K562 (cell line): Measurements from ENCODE around the gene AHI1. TPM values are rescaled to one million over a fixed set of nuclear protein-coding genes. Genes with fewer than 3 reads are reported as not detected.
A peak's percentile ranks its signal among the peaks of the same experiment; 100 is the strongest.

Source experiments
- ATAC-seq: fragments of 200-7000 bp; cut with Tn5 transposase; 3 replicates; pipeline ENCODE4 v1.9.1; 2020; ENCODE audit warnings: moderate library complexity
- BruUV-seq: library from RNA; stranded (reverse); fragments of 400-500 nt; replicated peaks from 2 replicates; lab custom pipeline; 2021; lab: Mats Ljungman, UMichigan
- CTCF ChIA-PET: fragments of 300-600 bp; formaldehyde crosslinking; extraction: SDS; loops from one replicate; lab custom pipeline; 2021; ENCODE audit warnings: low intra/inter-chr PET ratio; lab: Yijun Ruan, JAX
- POLR2A ChIA-PET: fragments of 300-600, 350-650 bp; sonication (Branson Sonifier 250); formaldehyde crosslinking; extraction: SDS; loops from one replicate; lab custom pipeline; 2021; ENCODE audit warnings: antibody characterized with exemption, inconsistent platforms; lab: Yijun Ruan, JAX
- DNase-seq, 4 experiments: peaks; one replicate each; pipeline versions ENCODE4 v3.0.0 to v3.0.0-alpha.2; 2011 to 2018; ENCODE audit warnings: low spot score in 3 of 4, mixed read lengths in 3 of 4; ENCODE audit errors: extremely low read depth in 1 of 4
- FAIRE-seq: peaks from 2 replicates; lab custom pipeline; 2011; peaks lifted over from hg19 to GRCh38; lab: Jason Lieb, UNC
- H2AFZ ChIP-seq: 2 replicates; pipeline ENCODE4 v1.6.0; 2011; ENCODE audit warnings: low read depth, low read length, control low read depth, inconsistent platforms
- H3K27ac ChIP-seq: fragments of 200-600 bp; 3 replicates; pipeline ENCODE4 v1.8.0; 2011; ENCODE audit warnings: low read depth, mild to moderate bottlenecking, control low read depth, inconsistent platforms, low read length, moderate library complexity, mixed read lengths; ENCODE audit errors: extremely low read depth
- H3K27me3 ChIP-seq, 2 experiments: fragments of 300-600 bp in 1 of 2; 2 replicates in 1 of 2; 3 replicates in 1 of 2; pipeline versions ENCODE4 v1.6.0 to v1.8.0; 2011; ENCODE audit warnings: inconsistent platforms in 2 of 2, low read length in 2 of 2, mild to moderate bottlenecking in 1 of 2, mixed read lengths in 1 of 2, moderate library complexity in 1 of 2; ENCODE audit not compliant: control insufficient read depth in 2 of 2, insufficient read depth in 2 of 2
- H3K36me3 ChIP-seq: fragments of 300-600 bp; 3 replicates; pipeline ENCODE4 v1.8.0; 2011; ENCODE audit warnings: mild to moderate bottlenecking, low read length, inconsistent platforms; ENCODE audit not compliant: control insufficient read depth, insufficient read depth
- H3K4me1 ChIP-seq, 2 experiments: fragments of 200-600 bp in 1 of 2; replicated peaks in 1 of 2; 2 replicates in 1 of 2; 3 replicates in 1 of 2; pipeline versions ENCODE4 v1.5.1 to v1.8.0; 2011; ENCODE audit warnings: inconsistent platforms in 2 of 2, low read length in 2 of 2, mild to moderate bottlenecking in 1 of 2, mixed read lengths in 1 of 2, moderate library complexity in 1 of 2; ENCODE audit not compliant: control insufficient read depth in 2 of 2, insufficient read depth in 2 of 2
- H3K4me2 ChIP-seq: 2 replicates; pipeline ENCODE4 v1.6.1; 2011; ENCODE audit warnings: low read length, control low read depth, inconsistent platforms, mixed read lengths; ENCODE audit not compliant: insufficient read depth
- H3K4me3 ChIP-seq: fragments of 200-600 bp; sonication (generic), shearing (Covaris generic); 2 replicates; pipeline ENCODE4 v1.5.1; 2016; ENCODE audit warnings: control low read depth, inconsistent platforms
- H3K79me2 ChIP-seq: fragments of 200-600 bp; 3 replicates; pipeline ENCODE4 v1.8.0; 2011; ENCODE audit warnings: low read length, inconsistent platforms; ENCODE audit not compliant: control insufficient read depth, insufficient read depth
- H3K9ac ChIP-seq, 2 experiments: 2 replicates each; pipeline versions ENCODE4 v1.6.0 to v1.6.1; 2011; ENCODE audit warnings: low read depth in 2 of 2, low read length in 2 of 2, control low read depth in 1 of 2, inconsistent platforms in 1 of 2, mild to moderate bottlenecking in 1 of 2, mixed read lengths in 1 of 2; ENCODE audit not compliant: insufficient read depth in 1 of 2
- H3K9me1 ChIP-seq: one replicate; pipeline ENCODE4 v1.6.0; 2011; ENCODE audit warnings: inconsistent platforms, mild to moderate bottlenecking, low read length, moderate library complexity; ENCODE audit not compliant: control insufficient read depth, insufficient read depth
- H3K9me3 ChIP-seq: replicated peaks from 2 replicates; pipeline ENCODE4 v1.5.1; 2011; ENCODE audit warnings: low read depth, low read length, inconsistent platforms; ENCODE audit not compliant: control insufficient read depth, insufficient read depth
- H4K20me1 ChIP-seq: replicated peaks from 2 replicates; pipeline ENCODE4 v1.6.1; 2011; ENCODE audit warnings: low read length, inconsistent platforms, mixed read lengths; ENCODE audit not compliant: control insufficient read depth, insufficient read depth
- AFF1 ChIP-seq, 2 experiments: fragments of 450-650 bp; IDR thresholded peaks; 2 replicates each; pipeline ENCODE4 v1.6.1; 2018; ENCODE audit warnings: mild to moderate bottlenecking in 2 of 2, low read depth in 1 of 2; ENCODE audit not compliant: partially characterized antibody in 2 of 2
- CEBPG ChIP-seq, 3 experiments: fragments of 200-800 bp in 1 of 3; sonication (Bioruptor generic) in 1 of 3; sonication (generic) in 1 of 3; formaldehyde crosslinking in 1 of 3; IDR thresholded peaks in 2 of 3; conservative IDR thresholded peaks in 1 of 3; 2 replicates each; pipeline versions ENCODE4 v1.6.1 to v1.8.0; 2016 to 2022; ENCODE audit warnings: missing compliant biosample characterization in 2 of 3, missing genetic modification characterization in 2 of 3, mild to moderate bottlenecking in 1 of 3, missing genetic modification reagents in 1 of 3
- ESRRB ChIP-seq: fragments of 250-450 bp; sonication (Bioruptor Pico); IDR thresholded peaks from 2 replicates; pipeline ENCODE4 v1.5.0; 2020; ENCODE audit warnings: mild to moderate bottlenecking, moderate library complexity, borderline replicate concordance
- ETS2 ChIP-seq: IDR thresholded peaks from 2 replicates; pipeline ENCODE4 v1.6.1; 2016; ENCODE audit warnings: borderline replicate concordance, missing genetic modification characterization, mild to moderate bottlenecking, moderate library complexity, missing compliant biosample characterization; ENCODE audit not compliant: poor library complexity, severe bottlenecking
- EWSR1 ChIP-seq: fragments of 450-650 bp; IDR thresholded peaks from 2 replicates; pipeline ENCODE4 v1.6.1; 2018; ENCODE audit warnings: borderline replicate concordance, mild to moderate bottlenecking, low read depth, moderate library complexity; ENCODE audit not compliant: partially characterized antibody
- HNRNPK ChIP-seq: fragments of 200-400 bp; formaldehyde crosslinking; IDR thresholded peaks from one replicate; pipeline ENCODE4 v1.6.1; 2018; ENCODE audit warnings: mild to moderate bottlenecking, low read depth, low read length; ENCODE audit not compliant: poor library complexity, severe bottlenecking
- MAFF ChIP-seq: IDR thresholded peaks from 2 replicates; pipeline ENCODE4 v1.6.1; 2012; ENCODE audit warnings: low read length, improper control_type of control experiment
- MBD2 ChIP-seq: sonication (generic); IDR thresholded peaks from 2 replicates; pipeline ENCODE4 v1.6.1; 2016; ENCODE audit warnings: low read depth, borderline replicate concordance
- NFIX ChIP-seq: fragments of 250-450 bp; sonication (Bioruptor Pico); IDR thresholded peaks from 2 replicates; pipeline ENCODE4 v1.4.0; 2020; ENCODE audit warnings: low read depth, mild to moderate bottlenecking, moderate library complexity
- RUNX1 ChIP-seq: sonication (generic); IDR thresholded peaks from 2 replicates; pipeline ENCODE4 v1.6.1; 2016; ENCODE audit warnings: antibody characterized with exemption, low read depth
- SFPQ ChIP-seq: fragments of 200-400 bp; formaldehyde crosslinking; IDR thresholded peaks from 2 replicates; pipeline ENCODE4 v1.6.1; 2017; ENCODE audit warnings: mild to moderate bottlenecking, low read depth, low read length, moderate library complexity
- ZKSCAN1 ChIP-seq: fragments of 150-350 bp; IDR thresholded peaks from 2 replicates; pipeline ENCODE4 v1.6.1; 2016; ENCODE audit warnings: low read depth, low read length
- ZNF197 ChIP-seq: fragments of 200-800 bp; sonication (Bioruptor generic); IDR thresholded peaks from 2 replicates; pipeline ENCODE4 v1.6.1; 2016; ENCODE audit warnings: low read depth, missing genetic modification characterization, missing compliant biosample characterization
- WGBS: fragments of 100-300 bp; shearing (Covaris generic); methylation state at CpG from one replicate; pipeline ENCODE4 v1.1.6; 2016; ENCODE audit warnings: low coverage, mixed read lengths; ENCODE audit not compliant: insufficient coverage; ENCODE audit errors: missing lambda C conversion rate; 5-methylcytosine and 5-hydroxymethylcytosine counted together
- in situ Hi-C: fragments of 300-500 bp; cut with MboI; formaldehyde crosslinking; loops from 4 replicates; pipeline ENCODE4 v1.15.0; 2018; ENCODE audit warnings: inconsistent platforms, mixed read lengths
- intact Hi-C: fragments of 100-400 bp; cut with micrococcal nuclease; formaldehyde crosslinking; loops from 2 replicates; pipeline ENCODE4 v1.14.2; 2022
- polyA plus RNA-seq, 8 experiments: library from polyadenylated mRNA; depleted of rRNA in 4 of 8; stranded (reverse) in 5 of 8; unstranded in 3 of 8; fragments of >200 nt; fragmentation: Nextera tagmentation in 2 of 8; fragmentation: Illumina TruSeq in 1 of 8; extraction: Ambion mirVana in 2 of 8; extraction: Trizol in 1 of 8; gene quantifications; 2 replicates each; pipeline versions ENCODE4 v1.2.1 to v1.2.3, GENCODE V29; 2011 to 2014; ENCODE audit warnings: inconsistent platforms in 1 of 8, missing spikeins in 1 of 8
- total RNA-seq, 7 experiments: library from RNA; depleted of rRNA in 6 of 7; stranded (reverse); fragments of >200 nt in 6 of 7; fragmentation: Illumina TruSeq in 2 of 7; extraction: Trizol in 2 of 7; gene quantifications; 2 replicates each; pipeline versions ENCODE4 v1.2.1 to v1.2.3, GENCODE V29; 2011 to 2021; ENCODE audit warnings: low replicate concordance in 1 of 7

The AHI1 gene
- total and polyA plus RNA-seq, 9 of the 15 experiments (the other 6 are each of a cell fraction or from before 2014, with no cell fraction given) = 24.7 to 54.9 (median 32.2) TPM

GRCh38 chr6:135323979-135324378, 173.6 kb downstream of the AHI1 start (continued):
- 0 out of 2 replicates have a peak, but pooled peaks have one; percentile 27 for TF ChIP-seq NFIX (CRISPR knock-in tag)
- TF ChIP-seq MAFF = no peak

- Histone ChIP-seq H3K27ac (peak overlapping the region; percentile 91), H2AFZ (no peak overlapping the region), H3K4me3 (no peak overlapping the region), H3K79me2 (no peaks in the 10 kb centered on the region; the same call in 2 of the 3 replicates), H3K9ac (peak overlapping the region in 1 of 2 experiments; percentile 70; a peak in 2 of 4 replicates), H3K9me3 (peaks cover 3% of the 10 kb centered on the region; the same call in 1 of the 2 replicates), H3K36me3 (peaks cover 13% of the 10 kb centered on the region; the same call in 2 of the 3 replicates), H3K4me1 (peaks cover 28 to 77% of the 10 kb centered on the region in 2 experiments), H4K20me1 (no peaks in the 10 kb centered on the region), H3K9me1 (no peaks in the 10 kb centered on the region), H3K27me3 (no peaks in the 10 kb centered on the region), H3K4me2 (peak overlapping the region; percentile 42)
- 1% methylated on average over 6 of the region's 6 CpGs for WGBS
- no TSS peak for BruUV-seq
- intact Hi-C loops = loop anchor here (1.0 to 10.0 kb wide), 12 partner anchors 17 to 271 kb away; partner anchors contain the start of gene HBS1L
- FAIRE-seq = peak; percentile 99
- POLR2A ChIA-PET = interaction anchor here (0.6 to 1.6 kb wide), 12 partner anchors 10 to 186 kb away, joined by 3 to 7 read pairs (median 3); partner anchors contain the start of gene MYB
- peak; percentile 82 to 97 (median 86) for DNase-seq
- in situ Hi-C loops = no loop called here
- peak; percentile 78 for ATAC-seq
- CTCF ChIA-PET = no interaction called here
- TF ChIP-seq MBD2 = peak; percentile 97
- TF ChIP-seq EWSR1 = peak; percentile 93
- TF ChIP-seq ZKSCAN1 = peak; percentile 53; the same call in 1 of the 2 replicates
- no peak for TF ChIP-seq HNRNPK
- no peak for TF ChIP-seq ETS2
- TF ChIP-seq RUNX1 = peak; percentile 99
- peak; percentile 99 for TF ChIP-seq ZNF197
- TF ChIP-seq AFF1 (IDR thresholded peaks at IDR 0.05; ENCODE audit: low read depth in 1 of 2, partially characterized antibody in 2 of 2) = peak; percentile 80 to 99
- no peak for TF ChIP-seq ESRRB (CRISPR knock-in tag)
- TF ChIP-seq SFPQ = no peak
- peak; percentile 79 for TF ChIP-seq CEBPG (CRISPR knock-in tag; IDR thresholded peaks at IDR 0.05)
- peak; percentile 56 to 93; a peak in 3 of 4 replicates for TF ChIP-seq CEBPG (tag; conservative IDR thresholded peaks at IDR 0.05 in 1 of 2, IDR thresholded peaks at IDR 0.05 in 1 of 2)
Measured at GRCh38 chr6:135323202-135323668, 174.3 kb downstream of the AHI1 start.
